GM18519 (cell line): ENCODE measurements around the gene CERS2.

ENCODE experiments used
- ATAC-seq: cut with Tn5 transposase; IDR thresholded peaks from one replicate; pipeline ENCODE4 v1.9.1; 2021; ENCODE audit warnings: mild to moderate bottlenecking, moderate library complexity; ENCODE audit not compliant: unreplicated experiment, low FRiP score

CERS2 gene

GRCh38 chr1:150974580-150975478 lies at the start of gene CERS2:
CERS2 (minus strand) TSS chr1:150974835; CDS start chr1:150969090, 5,745 bp downstream.
- ATAC-seq, result no peak

GRCh38 chr1:151013518-151013917 lies 38.9 kb upstream of the CERS2 start:
- no peak for ATAC-seq

- ATAC-seq, result no peak
These were observed 38.2 kb upstream of the CERS2 start for GRCh38 chr1:151012684-151013471.

GRCh38 chr1:151011154-151011850 lies 36.7 kb upstream of the CERS2 start:
- ATAC-seq, result no peak

- ATAC-seq, result no peak
These were observed 35.7 kb upstream of the CERS2 start for GRCh38 chr1:151010346-151010726.

GRCh38 chr1:151009674-151010345 lies 35.2 kb upstream of the CERS2 start:
- ATAC-seq, result no peak

- no peak for ATAC-seq
These were observed 34.6 kb upstream of the CERS2 start for GRCh38 chr1:151009206-151009587.

- no peak for ATAC-seq
These were observed 33.9 kb upstream of the CERS2 start, which contains the start of gene PRUNE1 for GRCh38 chr1:151008244-151009205. PRUNE1 (plus strand) TSS chr1:151008449; CDS start chr1:151008633, 184 bp downstream.

- no peak for ATAC-seq
These were observed 33.2 kb upstream of the CERS2 start for GRCh38 chr1:151007853-151008243.

GRCh38 chr1:151006327-151007052 lies 31.9 kb upstream of the CERS2 start, which contains the start of gene MINDY1:
MINDY1 (minus strand) TSS chr1:151006902; CDS start chr1:151002617, 4,285 bp downstream.
- ATAC-seq, result no peak

GRCh38 chr1:151005729-151006319 lies 31.2 kb upstream of the CERS2 start:
- ATAC-seq, result no peak

- ATAC-seq, result no peak
These were observed 28.5 kb upstream of the CERS2 start for GRCh38 chr1:151003180-151003579.

GRCh38 chr1:151002611-151003010 lies 28.0 kb upstream of the CERS2 start:
- ATAC-seq, result no peak

- ATAC-seq, result no peak
These were observed 27.4 kb upstream of the CERS2 start for GRCh38 chr1:151002051-151002450.

GRCh38 chr1:151001602-151002001 lies 27.0 kb upstream of the CERS2 start:
- ATAC-seq, result no peak

GRCh38 chr1:151000408-151000807 lies 25.8 kb upstream of the CERS2 start:
- no peak for ATAC-seq

- no peak for ATAC-seq
These were observed 25.3 kb upstream of the CERS2 start for GRCh38 chr1:150999926-151000325.

GRCh38 chr1:150999051-150999674 lies 24.5 kb upstream of the CERS2 start:
- no peak for ATAC-seq
